H9 (cell line): Measurements from ENCODE around the gene LTBP4. TPM values are rescaled to one million over a fixed set of nuclear protein-coding genes. Genes with fewer than 3 reads are reported as not detected.

Experiments used
- DNase-seq: peaks from one replicate; pipeline ENCODE4 v3.0.0-alpha.2; 2017
- H2AFZ ChIP-seq: one replicate; pipeline ENCODE4 v1.6.1; 2013; ENCODE audit warnings: mild to moderate bottlenecking, low read length, control low read depth, moderate library complexity
- H2AK5ac ChIP-seq: 2 replicates; pipeline ENCODE4 v1.6.1; 2013; ENCODE audit warnings: low read length, control low read depth, mixed read lengths; ENCODE audit not compliant: insufficient read length
- H2BK120ac ChIP-seq: one replicate; pipeline ENCODE4 v1.6.1; 2013; ENCODE audit warnings: low read depth, mild to moderate bottlenecking, low read length, control low read depth, inconsistent platforms; ENCODE audit not compliant: poor library complexity, severe bottlenecking
- H2BK12ac ChIP-seq: 2 replicates; pipeline ENCODE4 v1.6.1; 2013; ENCODE audit warnings: low read length, control low read depth, mixed read lengths, low read depth; ENCODE audit not compliant: insufficient read length
- H2BK15ac ChIP-seq: 2 replicates; pipeline ENCODE4 v1.6.1; 2013; ENCODE audit warnings: low read depth, low read length, control low read depth
- H2BK20ac ChIP-seq: one replicate; pipeline ENCODE4 v1.6.1; 2013; ENCODE audit warnings: low read depth, mild to moderate bottlenecking, low read length, control low read depth, inconsistent platforms; ENCODE audit not compliant: poor library complexity, severe bottlenecking
- H2BK5ac ChIP-seq: 2 replicates; pipeline ENCODE4 v1.6.1; 2013; ENCODE audit warnings: low read length, control low read depth, mixed read lengths; ENCODE audit not compliant: insufficient read length
- H3K14ac ChIP-seq: 2 replicates; pipeline ENCODE4 v1.6.1; 2013; ENCODE audit warnings: low read length, control low read depth; ENCODE audit not compliant: insufficient read depth
- H3K18ac ChIP-seq: 2 replicates; pipeline ENCODE4 v1.6.1; 2013; ENCODE audit warnings: low read depth, mild to moderate bottlenecking, mixed read lengths, low read length, control low read depth; ENCODE audit not compliant: insufficient read length
- H3K23ac ChIP-seq: 2 replicates; pipeline ENCODE4 v1.6.1; 2013; ENCODE audit warnings: low read length, control low read depth, mixed read lengths, low read depth; ENCODE audit not compliant: insufficient read length
- H3K23me2 ChIP-seq: 2 replicates; pipeline ENCODE4 v1.6.1; 2013; ENCODE audit warnings: low read depth, mild to moderate bottlenecking, mixed read lengths, low read length, control low read depth; ENCODE audit not compliant: insufficient read length, poor library complexity, severe bottlenecking
- H3K27ac ChIP-seq: 2 replicates; pipeline ENCODE4 v1.5.1; 2013; ENCODE audit warnings: low read length, control low read depth, mixed read lengths, low read depth; ENCODE audit not compliant: insufficient read length
- H3K27me3 ChIP-seq: 2 replicates; pipeline ENCODE4 v1.6.1; 2013; ENCODE audit warnings: low read length, control low read depth, inconsistent platforms; ENCODE audit not compliant: insufficient read depth
- H3K4ac ChIP-seq: 2 replicates; pipeline ENCODE4 v1.6.1; 2013; ENCODE audit warnings: low read depth, mild to moderate bottlenecking, control low read depth, inconsistent platforms, low read length, moderate library complexity
- H3K4me1 ChIP-seq: 2 replicates; pipeline ENCODE4 v1.6.1; 2013; ENCODE audit warnings: low read length, control low read depth, inconsistent platforms; ENCODE audit not compliant: insufficient read depth
- H3K4me2 ChIP-seq: 2 replicates; pipeline ENCODE4 v1.6.1; 2013; ENCODE audit warnings: low read length, control low read depth, mixed read lengths; ENCODE audit not compliant: insufficient read length, insufficient read depth
- H3K56ac ChIP-seq: 2 replicates; pipeline ENCODE4 v1.6.1; 2013; ENCODE audit warnings: low read depth, mild to moderate bottlenecking, mixed read lengths, low read length, control low read depth; ENCODE audit not compliant: insufficient read length
- H3K79me1 ChIP-seq: 2 replicates; pipeline ENCODE4 v1.6.1; 2013; ENCODE audit warnings: low read depth, mild to moderate bottlenecking, moderate library complexity, low read length, control low read depth, inconsistent platforms; ENCODE audit not compliant: insufficient read depth, poor library complexity, severe bottlenecking
- H3K79me2 ChIP-seq: 2 replicates; pipeline ENCODE4 v1.6.1; 2013; ENCODE audit warnings: low read length, control low read depth, inconsistent platforms; ENCODE audit not compliant: insufficient read depth
- H3K9ac ChIP-seq: 2 replicates; pipeline ENCODE4 v1.6.1; 2013; ENCODE audit warnings: low read length, control low read depth, mixed read lengths; ENCODE audit not compliant: insufficient read length; ENCODE audit errors: extremely low read depth
- H3K9me3 ChIP-seq: one replicate; pipeline ENCODE4 v1.6.1; 2013; ENCODE audit warnings: low read depth, low read length, inconsistent platforms; ENCODE audit not compliant: control insufficient read depth
- H3T11ph ChIP-seq: one replicate; pipeline ENCODE4 v1.6.1; 2013; ENCODE audit warnings: mild to moderate bottlenecking, low read length, control low read depth, inconsistent platforms
- H4K20me1 ChIP-seq: one replicate; pipeline ENCODE4 v1.6.1; 2013; ENCODE audit not compliant: control insufficient read depth, insufficient read length, insufficient read depth
- H4K5ac ChIP-seq: 2 replicates; pipeline ENCODE4 v1.6.1; 2013; ENCODE audit warnings: low read depth, mild to moderate bottlenecking, mixed read lengths, low read length, control low read depth; ENCODE audit not compliant: insufficient read length
- H4K8ac ChIP-seq: replicated peaks from 2 replicates; pipeline ENCODE4 v1.6.1; 2013; ENCODE audit warnings: low read length, control low read depth, mixed read lengths, low read depth; ENCODE audit not compliant: insufficient read length
- H4K91ac ChIP-seq: 2 replicates; pipeline ENCODE4 v1.6.1; 2013; ENCODE audit warnings: low read depth, mild to moderate bottlenecking, moderate library complexity, mixed read lengths, low read length, control low read depth; ENCODE audit not compliant: insufficient read length
- H3K27ac Mint-ChIP-seq, 3 experiments: 2 replicates in 2 of 3; 3 replicates in 1 of 3; pipeline ENCODE4 v1.8.0; 2020 to 2021; ENCODE audit warnings: mixed read lengths in 3 of 3, mild to moderate bottlenecking in 1 of 3, moderate library complexity in 1 of 3
- H3K27me3 Mint-ChIP-seq: 2 replicates; pipeline ENCODE4 v1.8.0; 2021; ENCODE audit warnings: low read depth, mild to moderate bottlenecking, moderate library complexity, mixed read lengths
- H3K36me3 Mint-ChIP-seq, 3 experiments: 2 replicates in 2 of 3; 3 replicates in 1 of 3; pipeline ENCODE4 v1.8.0; 2020 to 2021; ENCODE audit warnings: low read depth in 3 of 3, mixed read lengths in 3 of 3; ENCODE audit not compliant: insufficient read depth in 1 of 3
- H3K4me1 Mint-ChIP-seq, 2 experiments: 2 replicates each; pipeline ENCODE4 v1.8.0; 2020; ENCODE audit warnings: mixed read lengths in 2 of 2
- H3K4me3 Mint-ChIP-seq, 2 experiments: 2 replicates in 1 of 2; 3 replicates in 1 of 2; pipeline ENCODE4 v1.8.0; 2020 to 2021; ENCODE audit warnings: mild to moderate bottlenecking in 2 of 2, mixed read lengths in 2 of 2, moderate library complexity in 1 of 2
- H3K9me3 Mint-ChIP-seq, 2 experiments: 2 replicates in 1 of 2; 3 replicates in 1 of 2; pipeline ENCODE4 v1.8.0; 2020; ENCODE audit warnings: mild to moderate bottlenecking in 2 of 2, mixed read lengths in 2 of 2, moderate library complexity in 1 of 2
- CTCF ChIP-seq: fragments of 200-600 bp; sonication (generic); conservative IDR thresholded peaks from 3 replicates; pipeline ENCODE4 v1.8.0; 2021; ENCODE audit warnings: antibody characterized with exemption, mild to moderate bottlenecking
- WGBS: extraction: QIAGEN DNeasy Blood & Tissue Kit; methylation state at CpG from one replicate; pipeline ENCODE4 v1.1.7; 2013; ENCODE audit warnings: missing lambda C conversion rate, low lambda C conversion rate, mixed read lengths; ENCODE audit not compliant: insufficient read length; ENCODE audit errors: extremely low coverage; 5-methylcytosine and 5-hydroxymethylcytosine counted together
- total RNA-seq: library from RNA; stranded (reverse); gene quantifications from 2 replicates; pipeline ENCODE4 v1.2.1, GENCODE V29; 2021

Gene LTBP4
- total RNA-seq, 1 experiment from 2014 or later: 129 TPM

DNA sequence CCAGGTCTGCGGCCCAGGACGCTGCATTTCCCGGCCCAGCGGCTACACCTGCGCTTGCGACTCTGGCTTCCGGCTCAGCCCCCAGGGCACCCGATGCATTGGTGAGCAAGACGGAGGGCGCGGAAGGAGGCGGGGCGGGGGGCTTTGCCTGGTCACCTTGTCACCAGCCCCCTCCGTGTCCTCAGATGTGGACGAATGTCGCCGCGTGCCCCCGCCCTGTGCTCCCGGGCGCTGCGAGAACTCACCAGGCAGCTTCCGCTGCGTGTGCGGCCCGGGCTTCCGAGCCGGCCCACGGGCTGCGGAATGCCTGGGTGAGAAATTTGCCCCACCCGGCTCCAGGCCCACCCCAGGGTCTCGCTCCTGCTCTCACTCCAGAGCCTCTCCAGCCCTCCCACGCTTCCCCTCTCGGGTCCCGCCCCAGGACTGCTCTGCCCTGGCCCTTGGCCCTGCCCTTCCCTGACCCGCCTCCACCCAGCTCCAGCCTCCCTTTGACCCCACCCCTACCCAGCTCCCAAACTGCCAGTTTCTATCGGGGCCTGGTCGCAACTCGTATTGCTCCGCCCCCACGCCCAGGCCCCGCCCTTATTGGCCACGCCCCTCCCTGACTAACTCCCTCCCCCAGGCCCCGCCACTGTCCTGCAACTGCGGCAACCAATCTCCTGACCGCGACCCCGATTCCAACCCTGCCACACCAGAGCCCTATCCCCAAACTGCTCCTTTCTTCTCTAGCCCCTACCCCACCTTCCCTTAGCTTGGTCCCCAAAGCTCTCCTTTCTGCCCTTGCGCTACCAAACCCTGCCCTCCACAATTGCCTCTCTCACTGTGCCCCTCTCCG is 8.6 kb downstream of the LTBP4 start:
- no peak overlapping the region for H2BK20ac ChIP-seq
- H3K4ac ChIP-seq: no peak overlapping the region
- H3K23me2 ChIP-seq: peaks cover 31% of the 10 kb centered on the region
- peak; percentile 95 for DNase-seq
- no peaks in the 10 kb centered on the region for H3K4me1 ChIP-seq
- Mint-ChIP-seq H3K4me3 (peak overlapping the region; percentile 63 to 84), H3K27ac (0 out of 7 replicates have a peak overlapping the region, but pooled peaks of 1 of the 3 experiments have one; percentile 19), H3K9me3 (no peaks in the 10 kb centered on the region; a peak in 1 of 5 replicates), H3K4me1 (peaks cover 27 to 48% of the 10 kb centered on the region in 2 experiments), H3K27me3 (peaks cover 66% of the 10 kb centered on the region), H3K36me3 (peaks cover 4 to 22% (median 11%) of the 10 kb centered on the region in 3 experiments; a peak in 5 of 7 replicates)
- WGBS: no CpG with 5 or more reads among the region's 50 CpGs
- H3K18ac ChIP-seq: no peak overlapping the region
- H2BK120ac ChIP-seq: no peak overlapping the region
- no peak overlapping the region for H2AK5ac ChIP-seq
- no peak overlapping the region for H2BK12ac ChIP-seq
- no peaks in the 10 kb centered on the region for H3K79me2 ChIP-seq
- peaks cover 4% of the 10 kb centered on the region for H4K20me1 ChIP-seq
- no peak overlapping the region for H3K23ac ChIP-seq
- no peak overlapping the region for H3K14ac ChIP-seq
- no peak overlapping the region for H3K56ac ChIP-seq
- no peak for TF ChIP-seq CTCF
- H3K27me3 ChIP-seq: peaks cover 8% of the 10 kb centered on the region; the same call in 1 of the 2 replicates
- H2BK5ac ChIP-seq: no peak overlapping the region
- H3K4me2 ChIP-seq: peak overlapping the region; percentile 73
- H4K5ac ChIP-seq: no peak overlapping the region
- no peak overlapping the region for H3K27ac ChIP-seq
- no peaks in the 10 kb centered on the region for H3K79me1 ChIP-seq
- H4K8ac ChIP-seq: no peak overlapping the region
- no peaks in the 10 kb centered on the region for H3K9me3 ChIP-seq
- no peak overlapping the region for H4K91ac ChIP-seq
- no peak overlapping the region for H2BK15ac ChIP-seq
- no peak overlapping the region for H3T11ph ChIP-seq
- H3K9ac ChIP-seq: no peak overlapping the region
- no peak overlapping the region for H2AFZ ChIP-seq
